GM21528 (cell line): ENCODE measurements around the gene VCL.

ENCODE experiments used
- ATAC-seq: cut with Tn5 transposase; IDR thresholded peaks from one replicate; pipeline ENCODE4 v1.9.1; 2021; ENCODE audit warnings: mild to moderate bottlenecking, moderate library complexity; ENCODE audit not compliant: unreplicated experiment, low FRiP score

The VCL gene

GRCh38 chr10:74096777-74097176 lies 98.9 kb downstream of the VCL start:
- ATAC-seq, result peak; percentile 82

GRCh38 chr10:74097776-74098175 lies 99.9 kb downstream of the VCL start:
- ATAC-seq, result no peak

GRCh38 chr10:74099420-74099819 lies 101.5 kb downstream of the VCL start:
- ATAC-seq, result no peak

- ATAC-seq, result no peak
Observed at GRCh38 chr10:74099836-74100235, 101.9 kb downstream of the VCL start.

GRCh38 chr10:74103560-74104258 lies 105.8 kb downstream of the VCL start:
- ATAC-seq, result no peak

- no peak for ATAC-seq
Observed at GRCh38 chr10:74104480-74104879, 106.6 kb downstream of the VCL start.

- ATAC-seq, result no peak
Observed at GRCh38 chr10:74104996-74105395, 107.1 kb downstream of the VCL start.

GRCh38 chr10:74107391-74107790 lies 109.5 kb downstream of the VCL start:
- ATAC-seq, result no peak

- no peak for ATAC-seq
Observed at GRCh38 chr10:74109452-74109851, 111.5 kb downstream of the VCL start.

- ATAC-seq, result no peak
Observed at GRCh38 chr10:74110120-74110519, 112.2 kb downstream of the VCL start.

GRCh38 chr10:74111799-74112198 lies 113.9 kb downstream of the VCL start:
- no peak for ATAC-seq

GRCh38 chr10:74113546-74113945 lies 115.6 kb downstream of the VCL start:
- ATAC-seq, result no peak

GRCh38 chr10:74114041-74114448 lies 116.1 kb downstream of the VCL start:
- ATAC-seq, result no peak

- ATAC-seq, result no peak
Observed at GRCh38 chr10:74117738-74118137, 119.8 kb downstream of the VCL start.

GRCh38 chr10:74118804-74119203 lies 120.9 kb downstream of the VCL start:
- no peak for ATAC-seq

GRCh38 chr10:74120911-74121310 lies 123.0 kb downstream of the VCL start:
- ATAC-seq, result no peak

GRCh38 chr10:74121368-74121767 lies 123.5 kb downstream of the VCL start:
- no peak for ATAC-seq

- no peak for ATAC-seq
Observed at GRCh38 chr10:74122060-74122459, 124.1 kb downstream of the VCL start.

GRCh38 chr10:74123081-74123480 lies 125.2 kb downstream of the VCL start:
- no peak for ATAC-seq

- no peak for ATAC-seq
Observed at GRCh38 chr10:74133923-74134820, 136.3 kb downstream of the VCL start.

GRCh38 chr10:74135452-74135851 lies 137.5 kb downstream of the VCL start:
- no peak for ATAC-seq

- ATAC-seq, result no peak
Observed at GRCh38 chr10:74137992-74138391, 140.1 kb downstream of the VCL start.
